Smooth muscle cell (in vitro differentiated cells): ENCODE results near the gene MRGPRX2. TPM values are rescaled to one million over a fixed set of nuclear protein-coding genes. Genes with fewer than 3 reads are reported as not detected.

Experiments used
- DNase-seq: peaks from one replicate; lab custom pipeline; 2025; ENCODE audit not compliant: unreplicated experiment; lab: John Stamatoyannopoulos, UW
- H2AFZ ChIP-seq: fragments of 200-600 bp; sonication (generic); 2 replicates; pipeline ENCODE4 v1.6.0; 2016; ENCODE audit warnings: antibody characterized with exemption, low read depth, mild to moderate bottlenecking
- H3F3A ChIP-seq: fragments of 200-600 bp; sonication (generic); 2 replicates; pipeline ENCODE4 v1.6.0; 2017; ENCODE audit warnings: antibody characterized with exemption, low read depth
- H3K27ac ChIP-seq: fragments of 200-600 bp; sonication (generic); 2 replicates; pipeline ENCODE4 v1.5.1; 2016; ENCODE audit warnings: low read depth, mild to moderate bottlenecking
- H3K27me3 ChIP-seq: fragments of 200-600 bp; sonication (generic); 2 replicates; pipeline ENCODE4 v1.6.1; 2016; ENCODE audit warnings: low read depth, mild to moderate bottlenecking
- H3K36me3 ChIP-seq: fragments of 200-600 bp; sonication (generic); 2 replicates; pipeline ENCODE4 v1.5.1; 2016; ENCODE audit warnings: low read depth
- H3K4me1 ChIP-seq: fragments of 200-600 bp; sonication (generic); 2 replicates; pipeline ENCODE4 v1.5.1; 2016; ENCODE audit warnings: low read depth
- H3K4me2 ChIP-seq: fragments of 200-600 bp; sonication (generic); 2 replicates; pipeline ENCODE4 v1.6.0; 2016; ENCODE audit warnings: mild to moderate bottlenecking
- H3K4me3 ChIP-seq: fragments of 200-600 bp; sonication (generic); 2 replicates; pipeline ENCODE4 v1.5.1; 2016; ENCODE audit warnings: mild to moderate bottlenecking
- H3K79me2 ChIP-seq: fragments of 200-600 bp; sonication (generic); 2 replicates; pipeline ENCODE4 v1.6.0; 2016; ENCODE audit warnings: low read depth, mild to moderate bottlenecking
- H3K9ac ChIP-seq: fragments of 200-600 bp; sonication (generic); 2 replicates; pipeline ENCODE4 v1.6.0; 2016; ENCODE audit warnings: low read depth
- H3K9me3 ChIP-seq: fragments of 200-600 bp; sonication (generic); replicated peaks from 2 replicates; pipeline ENCODE4 v1.5.1; 2016; ENCODE audit warnings: low read depth
- H4K20me1 ChIP-seq: fragments of 200-600 bp; sonication (generic); 2 replicates; pipeline ENCODE4 v1.6.0; 2016; ENCODE audit warnings: low read depth
- CTCF ChIP-seq: fragments of 200-600 bp; sonication (generic); IDR thresholded peaks from 2 replicates; pipeline ENCODE4 v1.5.1; 2017; ENCODE audit warnings: borderline replicate concordance, mild to moderate bottlenecking, antibody characterized with exemption; ENCODE audit not compliant: insufficient read depth, poor library complexity, severe bottlenecking
- WGBS: methylation state at CpG from one replicate; pipeline ENCODE4 v1.1.7; 2016; ENCODE audit warnings: low lambda C conversion rate; 5-methylcytosine and 5-hydroxymethylcytosine counted together
- polyA plus RNA-seq: library from polyadenylated mRNA; unstranded; fragments of >200 nt; fragmentation: Nextera tagmentation; extraction: Ambion mirVana; gene quantifications from 2 replicates; pipeline ENCODE4 v1.2.1, GENCODE V29; 2016
- total RNA-seq: library from RNA; depleted of rRNA; stranded (reverse); fragments of >200 nt; gene quantifications from 2 replicates; pipeline ENCODE4 v1.2.3, GENCODE V29; 2014

The MRGPRX2 gene
- total and polyA plus RNA-seq, 2 experiments from 2014 or later: 0.19 TPM; not detected in 1

- no peaks in the 10 kb centered on the region for H3K36me3 ChIP-seq
- TF ChIP-seq CTCF: no peak
Measured at GRCh38 chr11:19059833-19060232, 684 bp downstream of the MRGPRX2 start.

GRCh38 chr11:19055905-19056304 is 4.6 kb downstream of the MRGPRX2 start:
- Histone ChIP-seq H3K36me3 (no peaks in the 10 kb centered on the region), H3K4me3 (no peak overlapping the region), H3K27me3 (peaks cover 4% of the 10 kb centered on the region), H3K4me2 (no peak overlapping the region), H3K9me3 (no peaks in the 10 kb centered on the region), H2AFZ (no peak overlapping the region), H3F3A (no peaks in the 10 kb centered on the region), H4K20me1 (no peaks in the 10 kb centered on the region), H3K9ac (no peak overlapping the region), H3K27ac (no peak overlapping the region), H3K4me1 (no peaks in the 10 kb centered on the region), H3K79me2 (no peaks in the 10 kb centered on the region)
- no peak for TF ChIP-seq CTCF
- no peak for DNase-seq
- 94% methylated on average over 17 of the region's 17 CpGs for WGBS

More at GRCh38 chr11:19059833-19060232, 684 bp downstream of the MRGPRX2 start:
- no peaks in the 10 kb centered on the region for H3K9me3 ChIP-seq
- no peaks in the 10 kb centered on the region for H4K20me1 ChIP-seq
- H3K79me2 ChIP-seq: no peaks in the 10 kb centered on the region
- DNase-seq: no peak
- H3K4me1 ChIP-seq: no peaks in the 10 kb centered on the region
- H3K9ac ChIP-seq: no peak overlapping the region
- no peaks in the 10 kb centered on the region for H3F3A ChIP-seq
- no peak overlapping the region for H3K27ac ChIP-seq
- 56% methylated on average over 5 of the region's 5 CpGs for WGBS
- H2AFZ ChIP-seq: no peak overlapping the region
- no peak overlapping the region for H3K4me2 ChIP-seq
- no peak overlapping the region for H3K4me3 ChIP-seq
- H3K27me3 ChIP-seq: peaks cover 4% of the 10 kb centered on the region

GRCh38 chr11:19055016-19055415 is 5.5 kb downstream of the MRGPRX2 start:
- H2AFZ ChIP-seq: no peak overlapping the region
- no peak overlapping the region for H3K4me2 ChIP-seq
- H3K9ac ChIP-seq: no peak overlapping the region
- H3F3A ChIP-seq: no peaks in the 10 kb centered on the region
- H3K4me3 ChIP-seq: no peak overlapping the region
- no peaks in the 10 kb centered on the region for H3K4me1 ChIP-seq
- no peak overlapping the region for H3K27ac ChIP-seq
- H3K79me2 ChIP-seq: no peaks in the 10 kb centered on the region
- no peak for DNase-seq
- 94% methylated on average over 3 of the region's 3 CpGs for WGBS
- TF ChIP-seq CTCF: no peak
- H3K9me3 ChIP-seq: no peaks in the 10 kb centered on the region
- no peaks in the 10 kb centered on the region for H4K20me1 ChIP-seq
- H3K36me3 ChIP-seq: no peaks in the 10 kb centered on the region
- H3K27me3 ChIP-seq: peaks cover 1% of the 10 kb centered on the region

- no peak for TF ChIP-seq CTCF
- no peak for DNase-seq
- WGBS: 67% methylated on average over 1 of the region's 1 CpG
Measured at GRCh38 chr11:19053909-19054308, 6.6 kb downstream of the MRGPRX2 start.

More at GRCh38 chr11:19053909-19054308, 6.6 kb downstream of the MRGPRX2 start:
- Histone ChIP-seq H3K4me3 (no peak overlapping the region), H2AFZ (no peak overlapping the region), H3K27ac (no peak overlapping the region), H3K9me3 (no peaks in the 10 kb centered on the region), H3K4me2 (no peak overlapping the region), H4K20me1 (no peaks in the 10 kb centered on the region), H3K27me3 (no peaks in the 10 kb centered on the region), H3K79me2 (no peaks in the 10 kb centered on the region), H3K4me1 (no peaks in the 10 kb centered on the region), H3F3A (no peaks in the 10 kb centered on the region), H3K36me3 (no peaks in the 10 kb centered on the region), H3K9ac (no peak overlapping the region)
